Upper lobe of left lung (tissue), 6 donors: ENCODE data around the gene TPH2. TPM values are rescaled to one million over a fixed set of nuclear protein-coding genes. Genes with fewer than 3 reads are reported as not detected.

ENCODE experiments used
- ATAC-seq, 2 donors: fragments of 200-7000 bp; cut with Tn5 transposase; one replicate each; pipeline ENCODE4 v1.9.1; 2022; ENCODE audit warnings: mild to moderate bottlenecking in 2 of 2, moderate library complexity in 2 of 2; ENCODE audit not compliant: low FRiP score in 2 of 2
- DNase-seq, 2 donors: peaks; one replicate each; pipeline ENCODE4 v3.0.0-alpha.2; 2019 to 2020
- H3K27ac ChIP-seq, 4 donors: fragments of 200-600 bp; sonication (generic); one replicate each; pipeline ENCODE4 v1.5.1; 2016 to 2019
- H3K27me3 ChIP-seq, 4 donors: fragments of 200-600 bp; sonication (generic); one replicate each; pipeline ENCODE4 v1.5.1; 2017 to 2019
- H3K36me3 ChIP-seq, 4 donors: fragments of 200-600 bp; sonication (generic); one replicate each; pipeline ENCODE4 v1.5.1; 2016 to 2019
- H3K4me1 ChIP-seq, 4 donors: fragments of 200-600 bp; sonication (generic); one replicate each; pipeline ENCODE4 v1.5.1; 2018 to 2019
- H3K4me3 ChIP-seq, 4 donors: fragments of 200-600 bp; sonication (generic); one replicate each; pipeline ENCODE4 v1.5.1; 2017 to 2019; ENCODE audit warnings: mild to moderate bottlenecking in 2 of 4, moderate library complexity in 1 of 4
- H3K9me3 ChIP-seq, 4 donors: fragments of 200-600 bp; sonication (generic); one replicate each; pipeline ENCODE4 v1.5.1; 2018 to 2019
- CTCF ChIP-seq, 6 experiments: fragments of 450-650 bp in 4 of 6; fragments of 200-600 bp in 2 of 6; sonication (generic) in 2 of 6; IDR thresholded peaks; one replicate each; pipeline ENCODE4 v1.5.1; 2016 to 2019; ENCODE audit warnings: antibody characterized with exemption in 6 of 6
- EP300 ChIP-seq, 4 donors: sonication (generic); formaldehyde crosslinking; IDR thresholded peaks; one replicate each; pipeline ENCODE4 v1.5.1; 2017; ENCODE audit warnings: antibody characterized with exemption in 4 of 4, control low read depth in 2 of 4
- POLR2A ChIP-seq, 4 donors: fragments of 450-650 bp; IDR thresholded peaks; one replicate each; pipeline ENCODE4 v1.5.1; 2016 to 2017; ENCODE audit warnings: antibody characterized with exemption in 4 of 4, mild to moderate bottlenecking in 2 of 4
- POLR2AphosphoS5 ChIP-seq, 2 donors: sonication (generic); formaldehyde crosslinking; IDR thresholded peaks; one replicate each; pipeline ENCODE4 v1.5.1; 2017; ENCODE audit warnings: antibody characterized with exemption in 2 of 2
- WGBS, 2 donors: methylation state at CpG; one replicate each; pipeline ENCODE4 v1.1.5; 2017 to 2018; 5-methylcytosine and 5-hydroxymethylcytosine counted together
- total RNA-seq, 6 donors: library from RNA; depleted of rRNA in 4 of 6; stranded (reverse); fragments of >200 nt in 4 of 6; gene quantifications; one replicate each; pipeline versions ENCODE4 v1.1.0 to v1.2.1, GENCODE V29; 2016 to 2021
- donor health status: DM: no; HTN: no; CAD: no; lungs with moderate emphysema.
- donor health status: DM: no; HTN: yes; CAD: no; lungs with severe emphysema.

Gene TPH2
- total RNA-seq, 6 donors from 2014 or later: 0.61 TPM; not detected in 5

- H3K9me3 ChIP-seq: no peaks in the 10 kb centered on the region
- no peak overlapping the region for H3K27ac ChIP-seq
- H3K4me3 ChIP-seq: no peak overlapping the region
- ATAC-seq: no peak
- no peaks in the 10 kb centered on the region for H3K4me1 ChIP-seq
- TF ChIP-seq EP300 (IDR thresholded peaks at IDR 0.05) (no peak), CTCF (IDR thresholded peaks at IDR 0.05) (no peak), POLR2AphosphoS5 (IDR thresholded peaks at IDR 0.05) (no peak), POLR2A (IDR thresholded peaks at IDR 0.05) (no peak)
- no peaks in the 10 kb centered on the region for H3K36me3 ChIP-seq
- no peak for DNase-seq
- no peaks in the 10 kb centered on the region for H3K27me3 ChIP-seq
These were observed 79.4 kb downstream of the TPH2 start for GRCh38 chr12:72018036-72018435.

GRCh38 chr12:72024613-72025012, 86.0 kb downstream of the TPH2 start:
- no peaks in the 10 kb centered on the region for H3K9me3 ChIP-seq
- no peaks in the 10 kb centered on the region for H3K36me3 ChIP-seq

GRCh38 chr12:72025524-72025923, 86.9 kb downstream of the TPH2 start:
- no peaks in the 10 kb centered on the region for H3K4me1 ChIP-seq
- no peak overlapping the region for H3K27ac ChIP-seq
- H3K36me3 ChIP-seq: no peaks in the 10 kb centered on the region
- no peaks in the 10 kb centered on the region for H3K27me3 ChIP-seq
- ATAC-seq (no peak), DNase-seq (no peak)
- H3K9me3 ChIP-seq: no peaks in the 10 kb centered on the region
- TF ChIP-seq POLR2A (IDR thresholded peaks at IDR 0.05) (no peak), EP300 (IDR thresholded peaks at IDR 0.05) (no peak), CTCF (IDR thresholded peaks at IDR 0.05) (no peak), POLR2AphosphoS5 (IDR thresholded peaks at IDR 0.05) (no peak)
- no peak overlapping the region for H3K4me3 ChIP-seq
- WGBS, 2 donors: 58 to 61% methylated on average over 1 of the region's 1 CpG

More at GRCh38 chr12:72024613-72025012, 86.0 kb downstream of the TPH2 start:
- no peak for ATAC-seq
- WGBS, 2 donors: 63 to 67% methylated on average over 5 of the region's 5 CpGs
- Histone ChIP-seq H3K27me3 (no peaks in the 10 kb centered on the region), H3K4me1 (no peaks in the 10 kb centered on the region), H3K4me3 (no peak overlapping the region), H3K27ac (no peak overlapping the region)
- TF ChIP-seq POLR2AphosphoS5 (IDR thresholded peaks at IDR 0.05): no peak
- no peak for TF ChIP-seq POLR2A (IDR thresholded peaks at IDR 0.05)
- no peak for TF ChIP-seq CTCF (IDR thresholded peaks at IDR 0.05)
- no peak for TF ChIP-seq EP300 (IDR thresholded peaks at IDR 0.05)
- no peak for DNase-seq

GRCh38 chr12:72028966-72029365, 90.3 kb downstream of the TPH2 start:
- Histone ChIP-seq H3K9me3 (no peaks in the 10 kb centered on the region), H3K27me3 (no peaks in the 10 kb centered on the region), H3K4me3 (no peak overlapping the region), H3K27ac (no peak overlapping the region), H3K4me1 (no peaks in the 10 kb centered on the region), H3K36me3 (no peaks in the 10 kb centered on the region)
- DNase-seq: no peak
- ATAC-seq: no peak
- 74 to 84% methylated on average over 1 of the region's 1 CpG for WGBS, 2 donors
- no peak for TF ChIP-seq CTCF (IDR thresholded peaks at IDR 0.05)
- no peak for TF ChIP-seq EP300 (IDR thresholded peaks at IDR 0.05)
- no peak for TF ChIP-seq POLR2AphosphoS5 (IDR thresholded peaks at IDR 0.05)
- no peak for TF ChIP-seq POLR2A (IDR thresholded peaks at IDR 0.05)

GRCh38 chr12:72030277-72030676, 91.6 kb downstream of the TPH2 start:
- no peak overlapping the region for H3K4me3 ChIP-seq
- H3K4me1 ChIP-seq: no peaks in the 10 kb centered on the region
- H3K27me3 ChIP-seq: no peaks in the 10 kb centered on the region
- WGBS, 2 donors: 42 to 56% methylated on average over 2 of the region's 2 CpGs
- TF ChIP-seq POLR2AphosphoS5 (IDR thresholded peaks at IDR 0.05) (no peak), CTCF (IDR thresholded peaks at IDR 0.05) (no peak), POLR2A (IDR thresholded peaks at IDR 0.05) (no peak), EP300 (IDR thresholded peaks at IDR 0.05) (no peak)
- no peaks in the 10 kb centered on the region for H3K9me3 ChIP-seq
- no peak overlapping the region for H3K27ac ChIP-seq
- DNase-seq (no peak), ATAC-seq (no peak)
- H3K36me3 ChIP-seq: no peaks in the 10 kb centered on the region
